Stimulated activated CD8-positive, alpha-beta memory T cell treated with anti-CD3 and anti-CD28 coated beads, Interleukin-15, amount 100 ng/mL, for 24 hours (primary cell): ENCODE results near the gene SMYD3.

Experiments used
- DNase-seq: peaks from one replicate; pipeline ENCODE4 v3.0.0-alpha.2; 2020; ENCODE audit warnings: low read depth

The SMYD3 gene

GRCh38 chr1:246470585-246470984, 36.5 kb downstream of the SMYD3 start:
- DNase-seq, result no peak

GRCh38 chr1:246462986-246463385, 44.1 kb downstream of the SMYD3 start:
- DNase-seq, result no peak

- DNase-seq, result no peak
Observed at GRCh38 chr1:246460406-246460805, 46.7 kb downstream of the SMYD3 start.

- no peak for DNase-seq
Observed at GRCh38 chr1:246459221-246459620, 47.9 kb downstream of the SMYD3 start.

- no peak for DNase-seq
Observed at GRCh38 chr1:246455476-246455875, 51.6 kb downstream of the SMYD3 start.

GRCh38 chr1:246454655-246455054, 52.4 kb downstream of the SMYD3 start:
- no peak for DNase-seq

GRCh38 chr1:246450611-246451251, 56.3 kb downstream of the SMYD3 start:
- DNase-seq, result no peak

GRCh38 chr1:246448373-246448772, 58.7 kb downstream of the SMYD3 start:
- DNase-seq, result no peak

- no peak for DNase-seq
Observed at GRCh38 chr1:246447501-246447900, 59.6 kb downstream of the SMYD3 start.

- no peak for DNase-seq
Observed at GRCh38 chr1:246445503-246445902, 61.6 kb downstream of the SMYD3 start.

GRCh38 chr1:246444617-246445016, 62.5 kb downstream of the SMYD3 start:
- no peak for DNase-seq

GRCh38 chr1:246437961-246438360, 69.1 kb downstream of the SMYD3 start:
- DNase-seq, result no peak

GRCh38 chr1:246435421-246436041, 71.5 kb downstream of the SMYD3 start:
- no peak for DNase-seq

- DNase-seq, result no peak
Observed at GRCh38 chr1:246434335-246434734, 72.7 kb downstream of the SMYD3 start.

GRCh38 chr1:246428542-246429308, 78.4 kb downstream of the SMYD3 start:
- no peak for DNase-seq

GRCh38 chr1:246427611-246428010, 79.5 kb downstream of the SMYD3 start:
- no peak for DNase-seq

- DNase-seq, result no peak
Observed at GRCh38 chr1:246425895-246426294, 81.2 kb downstream of the SMYD3 start.

GRCh38 chr1:246425139-246425794, 81.8 kb downstream of the SMYD3 start:
- no peak for DNase-seq

GRCh38 chr1:246420300-246420699, 86.8 kb downstream of the SMYD3 start:
- DNase-seq, result no peak

- no peak for DNase-seq
Observed at GRCh38 chr1:246418565-246419312, 88.3 kb downstream of the SMYD3 start.

- DNase-seq, result no peak
Observed at GRCh38 chr1:246417813-246418564, 89.1 kb downstream of the SMYD3 start.
